K562 (cell line): Measurements from ENCODE around the gene NBEAL2. TPM values are rescaled to one million over a fixed set of nuclear protein-coding genes. Genes with fewer than 3 reads are reported as not detected.

Experiments used
- ARID4B ChIP-seq: sonication (generic); formaldehyde crosslinking; IDR thresholded peaks from 2 replicates; pipeline ENCODE4 v1.8.0; 2022; ENCODE audit warnings: mild to moderate bottlenecking, missing genetic modification reagents
- ATF1 ChIP-seq, 2 experiments: fragments of 450-650 bp in 1 of 2; IDR thresholded peaks; 2 replicates each; pipeline ENCODE4 v1.6.1; 2016; ENCODE audit warnings: missing compliant biosample characterization in 1 of 2, missing genetic modification characterization in 1 of 2
- BRCA1 ChIP-seq, 2 experiments: fragments of 450-650 bp in 1 of 2; sonication (generic) in 1 of 2; formaldehyde crosslinking in 1 of 2; IDR thresholded peaks; 2 replicates each; pipeline versions ENCODE4 v1.5.0 to v1.6.1; 2017 to 2020; ENCODE audit warnings: mild to moderate bottlenecking in 1 of 2, missing genetic modification reagents in 1 of 2
- DDX20 ChIP-seq: fragments of 450-650 bp; IDR thresholded peaks from 2 replicates; pipeline ENCODE4 v1.6.1; 2016; ENCODE audit warnings: missing genetic modification characterization, low read depth, mild to moderate bottlenecking, missing compliant biosample characterization, moderate library complexity
- DMBX1 ChIP-seq: fragments of 250-450 bp; sonication (Bioruptor Pico); IDR thresholded peaks from 2 replicates; pipeline ENCODE4 v1.8.0; 2022; ENCODE audit warnings: inconsistent platforms, mild to moderate bottlenecking, moderate library complexity, borderline replicate concordance
- DPF2 ChIP-seq: fragments of 450-650 bp; IDR thresholded peaks from 2 replicates; pipeline ENCODE4 v1.6.1; 2016
- ELF4 ChIP-seq: fragments of 450-650 bp; formaldehyde crosslinking; IDR thresholded peaks from 2 replicates; pipeline ENCODE4 v1.4.0; 2022; ENCODE audit warnings: missing genetic modification characterization
- EP300 ChIP-seq: IDR thresholded peaks from 2 replicates; pipeline ENCODE4 v1.6.1; 2012; ENCODE audit warnings: low read length, improper control_type of control experiment
- FUS ChIP-seq: fragments of 200-400 bp; formaldehyde crosslinking; optimal IDR thresholded peaks from 2 replicates; pipeline ENCODE3; 2017; ENCODE audit warnings: low read depth, low read length
- GATAD2A ChIP-seq: fragments of 450-650 bp; IDR thresholded peaks from 2 replicates; pipeline ENCODE4 v1.6.1; 2017
- JUNB ChIP-seq: fragments of 450-650 bp; formaldehyde crosslinking; conservative IDR thresholded peaks from 2 replicates; pipeline ENCODE4 v1.4.0; 2020; ENCODE audit warnings: mild to moderate bottlenecking
- MAFF ChIP-seq: IDR thresholded peaks from 2 replicates; pipeline ENCODE4 v1.6.1; 2012; ENCODE audit warnings: low read length, improper control_type of control experiment
- MLX ChIP-seq, 2 experiments: fragments of 450-650 bp in 1 of 2; sonication (generic) in 1 of 2; formaldehyde crosslinking; conservative IDR thresholded peaks; 2 replicates each; pipeline versions ENCODE4 v1.4.0 to v1.8.1; 2020 to 2022; ENCODE audit warnings: mild to moderate bottlenecking in 1 of 2, missing genetic modification reagents in 1 of 2
- NCOA1 ChIP-seq: fragments of 450-650 bp; IDR thresholded peaks from 2 replicates; pipeline ENCODE4 v1.6.1; 2016; ENCODE audit warnings: low read depth
- NCOA4 ChIP-seq: fragments of 450-650 bp; IDR thresholded peaks from 2 replicates; pipeline ENCODE4 v1.6.1; 2018; ENCODE audit warnings: mild to moderate bottlenecking; ENCODE audit not compliant: partially characterized antibody
- NONO ChIP-seq, 2 experiments: fragments of 200-400 bp in 1 of 2; fragments of 450-650 bp in 1 of 2; formaldehyde crosslinking in 1 of 2; IDR thresholded peaks; 2 replicates each; pipeline ENCODE4 v1.6.1; 2017; ENCODE audit warnings: low read depth in 2 of 2, mild to moderate bottlenecking in 2 of 2, moderate library complexity in 2 of 2, low read length in 1 of 2
- POLR2G ChIP-seq: fragments of 200-400 bp; formaldehyde crosslinking; IDR thresholded peaks from 2 replicates; pipeline ENCODE4 v1.6.1; 2017; ENCODE audit warnings: low read depth, mild to moderate bottlenecking, antibody characterized with exemption, low read length, moderate library complexity
- PYGO2 ChIP-seq: fragments of 450-650 bp; IDR thresholded peaks from 2 replicates; pipeline ENCODE4 v1.6.1; 2016; ENCODE audit warnings: mild to moderate bottlenecking, missing genetic modification characterization, moderate library complexity, missing compliant biosample characterization
- SMARCB1 ChIP-seq: IDR thresholded peaks from 2 replicates; pipeline ENCODE4 v1.6.1; 2011; ENCODE audit warnings: improper control_type of control experiment, low read depth; ENCODE audit not compliant: insufficient read length
- ZBTB17 ChIP-seq: fragments of 450-650 bp; formaldehyde crosslinking; IDR thresholded peaks from 2 replicates; pipeline ENCODE4 v1.4.0; 2020; ENCODE audit warnings: mild to moderate bottlenecking
- ZC3H4 ChIP-seq: sonication (generic); formaldehyde crosslinking; IDR thresholded peaks from 2 replicates; pipeline ENCODE4 v1.9.0; 2021; ENCODE audit warnings: missing genetic modification reagents, borderline replicate concordance
- ZNF146 ChIP-seq: IDR thresholded peaks from one replicate; pipeline ENCODE4 v1.6.1; 2018; ENCODE audit warnings: missing compliant biosample characterization; ENCODE audit not compliant: unreplicated experiment
- ZNF444 ChIP-seq: fragments of 250-450 bp; sonication (Bioruptor Pico); IDR thresholded peaks from 2 replicates; pipeline ENCODE4 v1.4.0; 2020; ENCODE audit warnings: mild to moderate bottlenecking, moderate library complexity
- ZNF668 ChIP-seq: fragments of 250-450 bp; sonication (Bioruptor Pico); IDR thresholded peaks from 2 replicates; pipeline ENCODE4 v1.8.0; 2022; ENCODE audit warnings: mild to moderate bottlenecking, inconsistent platforms
- ZNF699 ChIP-seq: fragments of 250-450 bp; sonication (Bioruptor Pico); IDR thresholded peaks from 2 replicates; pipeline ENCODE4 v1.8.0; 2021; ENCODE audit warnings: mild to moderate bottlenecking, moderate library complexity; ENCODE audit not compliant: insufficient replicate concordance
- polyA plus RNA-seq, 8 experiments: library from polyadenylated mRNA; depleted of rRNA in 4 of 8; stranded (reverse) in 5 of 8; unstranded in 3 of 8; fragments of >200 nt; fragmentation: Nextera tagmentation in 2 of 8; fragmentation: Illumina TruSeq in 1 of 8; extraction: Ambion mirVana in 2 of 8; extraction: Trizol in 1 of 8; gene quantifications; 2 replicates each; pipeline versions ENCODE4 v1.2.1 to v1.2.3, GENCODE V29; 2011 to 2014; ENCODE audit warnings: inconsistent platforms in 1 of 8, missing spikeins in 1 of 8
- total RNA-seq, 7 experiments: library from RNA; depleted of rRNA in 6 of 7; stranded (reverse); fragments of >200 nt in 6 of 7; fragmentation: Illumina TruSeq in 2 of 7; extraction: Trizol in 2 of 7; gene quantifications; 2 replicates each; pipeline versions ENCODE4 v1.2.1 to v1.2.3, GENCODE V29; 2011 to 2021; ENCODE audit warnings: low replicate concordance in 1 of 7

The NBEAL2 gene
- total and polyA plus RNA-seq, 9 of the 15 experiments (the other 6 are each of a cell fraction or from before 2014, with no cell fraction given), result 0.06 to 114 (median 29.6) TPM

DNA sequence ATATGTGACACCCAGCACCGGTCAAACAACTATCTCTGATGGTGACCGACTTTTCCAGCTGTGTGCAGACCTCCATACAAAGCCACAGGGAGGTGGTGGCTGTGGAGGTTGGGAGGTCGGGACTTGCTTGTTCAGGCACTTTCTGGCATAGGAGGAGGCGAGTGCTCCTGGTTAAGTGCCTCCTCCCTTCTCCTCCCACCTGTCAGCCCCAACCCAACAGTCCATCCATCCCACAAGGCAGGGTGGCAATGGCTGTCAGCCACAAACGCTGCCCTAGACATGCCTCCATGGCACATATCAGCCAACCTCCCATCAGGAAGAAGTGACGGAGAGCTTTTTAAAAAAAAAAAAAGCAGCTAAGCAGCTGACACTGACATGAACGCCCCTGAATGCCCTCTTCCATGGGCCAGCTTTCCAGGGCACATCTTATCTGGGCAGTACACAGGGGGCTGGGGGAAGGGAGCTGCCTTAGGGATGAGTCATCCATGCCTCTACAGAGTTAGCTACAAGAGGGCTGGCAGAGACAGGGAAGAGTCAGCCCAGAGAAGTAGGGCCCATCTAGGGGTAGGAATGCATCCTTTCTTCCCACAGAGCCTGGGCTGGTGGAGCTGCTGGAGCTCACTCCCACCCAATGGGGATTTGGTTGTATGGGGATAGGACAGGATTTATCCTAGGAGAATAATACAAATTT is 44.2 kb upstream of the NBEAL2 start (continued):
- TF ChIP-seq NONO (IDR thresholded peaks at IDR 0.05; ENCODE audit: low read depth in 2 of 2, low read length in 1 of 2) (no peak), JUNB (peak; percentile 85), BRCA1 (IDR thresholded peaks at IDR 0.05) (no peak), BRCA1 (CRISPR knock-in tag; IDR thresholded peaks at IDR 0.05) (no peak), ZNF668 (CRISPR knock-in tag) (no peak), ARID4B (CRISPR knock-in tag) (no peak), MLX (CRISPR knock-in tag; conservative IDR thresholded peaks at IDR 0.05) (no peak), DMBX1 (CRISPR knock-in tag) (peak; percentile 88; the same call in 1 of the 2 replicates), EP300 (peak; percentile 85), SMARCB1 (no peak), PYGO2 (peak; percentile 50; the same call in 1 of the 2 replicates), ZNF444 (no peak), ZNF699 (CRISPR knock-in tag) (no peak), GATAD2A (peak; percentile 95), DDX20 (tag) (no peak), ATF1 (CRISPR knock-in tag; IDR thresholded peaks at IDR 0.05) (no peak), ATF1 (tag; IDR thresholded peaks at IDR 0.05) (no peak), MAFF (no peak), NCOA1 (peak; percentile 36; the same call in 1 of the 2 replicates), ZBTB17 (0 out of 2 replicates have a peak, but pooled peaks have one; percentile 44), ZC3H4 (CRISPR knock-in tag) (no peak), POLR2G (no peak), ELF4 (CRISPR knock-in tag) (0 out of 2 replicates have a peak, but pooled peaks have one; percentile 36), ZNF146 (CRISPR knock-in tag) (no peak), NCOA4 (no peak), FUS (no peak), DPF2 (peak; percentile 95)
